Measurements from ENCODE around the gene ANGPT4.

Gene ANGPT4, protein sequence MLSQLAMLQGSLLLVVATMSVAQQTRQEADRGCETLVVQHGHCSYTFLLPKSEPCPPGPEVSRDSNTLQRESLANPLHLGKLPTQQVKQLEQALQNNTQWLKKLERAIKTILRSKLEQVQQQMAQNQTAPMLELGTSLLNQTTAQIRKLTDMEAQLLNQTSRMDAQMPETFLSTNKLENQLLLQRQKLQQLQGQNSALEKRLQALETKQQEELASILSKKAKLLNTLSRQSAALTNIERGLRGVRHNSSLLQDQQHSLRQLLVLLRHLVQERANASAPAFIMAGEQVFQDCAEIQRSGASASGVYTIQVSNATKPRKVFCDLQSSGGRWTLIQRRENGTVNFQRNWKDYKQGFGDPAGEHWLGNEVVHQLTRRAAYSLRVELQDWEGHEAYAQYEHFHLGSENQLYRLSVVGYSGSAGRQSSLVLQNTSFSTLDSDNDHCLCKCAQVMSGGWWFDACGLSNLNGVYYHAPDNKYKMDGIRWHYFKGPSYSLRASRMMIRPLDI

DNA sequence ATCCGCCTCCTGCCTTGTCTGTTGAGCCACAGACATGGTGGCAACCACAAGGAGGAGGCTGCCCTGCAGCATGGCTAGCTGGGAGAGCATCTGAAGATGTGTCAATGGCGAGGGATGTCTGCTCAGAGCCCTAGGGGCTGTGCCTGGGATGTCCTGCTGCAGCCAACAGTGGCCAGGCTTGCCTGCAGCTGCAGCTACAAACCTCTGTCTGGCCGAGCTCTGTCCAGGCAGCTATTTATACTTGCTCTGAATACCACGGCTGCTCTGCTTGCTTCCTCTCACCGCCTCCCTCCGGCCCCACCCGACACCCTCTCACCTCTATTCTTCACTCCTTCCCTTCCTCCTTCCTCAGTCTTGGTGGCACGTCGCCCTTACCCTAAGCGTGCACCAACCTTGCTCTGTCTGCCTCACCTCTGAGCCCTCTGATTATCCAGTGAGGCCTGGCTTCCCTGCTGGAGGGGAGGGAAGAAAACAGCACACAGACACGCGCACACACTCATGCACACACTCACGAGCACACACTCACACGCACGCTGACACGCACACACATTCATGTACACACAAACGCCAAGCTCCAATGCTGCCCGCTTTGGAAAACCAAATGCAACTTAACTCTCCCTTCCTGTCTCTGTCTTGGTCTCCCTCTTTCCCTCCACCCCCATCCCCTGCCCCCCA is at the start of gene ANGPT4:
TSS of gene ANGPT4 (minus strand) at position 210 of the 675 bp plus-strand sequence. CDS start at position 90, 120 bp downstream.
- no peak for DNase-seq

DNA sequence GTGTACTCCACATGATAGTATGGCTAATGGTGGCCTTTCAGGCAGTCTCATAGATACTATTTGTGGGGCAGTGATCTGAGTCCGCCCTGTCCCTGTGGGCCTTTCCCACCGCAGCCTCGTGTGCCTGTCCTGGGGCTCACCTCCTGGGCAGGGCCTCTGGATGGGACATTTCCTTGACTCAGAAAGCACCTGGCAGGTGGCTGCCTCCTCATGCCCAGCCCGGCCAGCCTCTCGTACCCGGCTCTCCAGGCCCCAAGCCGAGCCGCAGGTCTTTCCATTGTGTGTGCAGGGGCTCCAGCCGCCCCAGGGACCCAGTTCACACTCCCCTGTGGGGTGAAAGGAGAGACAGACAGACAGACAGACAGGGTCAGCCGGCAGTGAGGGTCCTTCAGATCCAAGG is 47.7 kb upstream of the ANGPT4 start:
- no peak for DNase-seq

DNA sequence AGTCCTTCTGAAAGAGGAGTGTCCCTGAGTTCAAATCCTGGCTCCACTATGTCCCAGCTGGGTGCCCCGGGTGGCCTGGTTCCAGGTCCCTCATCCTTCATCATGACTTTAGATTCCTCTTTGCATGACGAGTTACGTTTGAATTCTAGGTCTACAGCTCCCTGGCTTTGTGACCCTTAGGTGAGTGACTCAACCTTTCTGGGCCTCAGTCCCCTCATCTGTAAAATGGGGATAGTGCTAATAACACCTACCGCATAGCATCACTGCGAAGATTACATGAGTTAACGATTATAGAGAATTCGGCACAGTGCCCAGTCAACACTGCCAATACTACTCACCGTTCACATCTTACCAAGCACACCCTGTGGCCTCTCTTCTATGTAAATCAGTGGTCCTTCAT is 46.5 kb upstream of the ANGPT4 start:
- DNase-seq = no peak

DNA sequence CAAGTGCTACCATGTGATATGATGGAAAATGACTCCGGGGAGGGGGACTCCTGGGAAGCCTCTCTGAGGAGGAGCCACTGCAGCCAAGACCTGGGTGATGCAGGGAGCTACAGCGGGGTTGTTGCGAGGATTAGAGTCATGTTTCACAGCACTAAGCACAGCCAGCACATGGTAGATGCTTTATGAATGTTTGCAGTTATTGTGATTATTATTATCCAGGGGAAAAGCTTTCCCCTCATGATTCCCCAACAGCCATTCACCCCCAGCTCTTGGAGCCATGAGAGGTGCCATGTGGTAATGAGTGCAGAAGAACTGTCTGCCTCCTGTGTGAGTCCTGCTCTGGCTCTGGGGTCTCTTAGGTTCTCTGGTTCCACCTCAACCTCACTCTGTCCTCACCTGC is 46.1 kb upstream of the ANGPT4 start:
- no peak for DNase-seq

DNA sequence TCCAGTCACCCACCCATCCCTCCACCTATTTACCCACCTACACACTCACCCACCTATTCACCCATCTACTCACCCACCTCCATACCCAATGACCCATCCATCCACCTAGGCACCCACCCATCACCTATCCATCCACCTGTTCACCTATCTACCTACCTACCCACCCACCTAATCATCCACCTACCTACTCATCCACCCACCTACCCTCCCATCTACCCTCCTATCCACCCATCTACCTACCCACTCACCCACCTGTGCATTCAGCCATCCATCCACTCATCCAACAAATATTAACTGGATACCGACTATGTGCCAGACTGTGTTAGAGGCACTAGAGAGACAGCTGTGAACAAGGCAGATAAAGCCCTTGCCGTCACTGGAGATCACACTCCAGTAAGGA is 45.6 kb upstream of the ANGPT4 start:
- DNase-seq = no peak

DNA sequence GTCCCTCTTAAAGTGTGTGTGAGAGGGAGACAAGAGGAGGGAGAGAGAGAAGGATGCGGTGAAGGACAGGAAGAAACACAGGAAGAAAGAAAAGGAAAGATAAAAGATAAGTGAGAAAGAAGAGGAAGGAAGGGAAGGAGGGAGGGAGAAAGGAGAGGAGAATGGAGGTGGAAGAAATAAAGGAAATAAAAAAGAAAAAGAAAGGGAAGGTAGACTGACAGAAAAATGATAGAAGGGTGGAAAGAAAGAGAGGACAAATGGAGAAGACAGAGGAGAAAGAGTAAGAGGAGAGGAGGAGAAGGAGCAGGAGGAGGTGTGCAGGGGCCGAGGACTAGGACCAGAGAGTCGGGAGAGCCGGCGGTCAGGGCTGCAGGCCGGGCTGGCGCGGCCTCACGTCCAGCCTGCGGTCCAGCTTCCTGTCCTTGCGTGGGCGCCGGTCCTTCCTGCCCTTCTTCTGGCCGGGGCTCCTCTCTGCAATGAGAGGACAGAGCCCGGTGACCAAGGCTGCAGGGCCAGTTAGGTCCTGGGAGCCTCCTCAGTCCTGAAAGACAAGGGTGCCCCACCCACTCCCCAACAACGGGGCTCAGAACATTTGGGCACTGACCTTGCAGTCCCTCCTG is 44.0 kb upstream of the ANGPT4 start:
- no peak for DNase-seq

DNA sequence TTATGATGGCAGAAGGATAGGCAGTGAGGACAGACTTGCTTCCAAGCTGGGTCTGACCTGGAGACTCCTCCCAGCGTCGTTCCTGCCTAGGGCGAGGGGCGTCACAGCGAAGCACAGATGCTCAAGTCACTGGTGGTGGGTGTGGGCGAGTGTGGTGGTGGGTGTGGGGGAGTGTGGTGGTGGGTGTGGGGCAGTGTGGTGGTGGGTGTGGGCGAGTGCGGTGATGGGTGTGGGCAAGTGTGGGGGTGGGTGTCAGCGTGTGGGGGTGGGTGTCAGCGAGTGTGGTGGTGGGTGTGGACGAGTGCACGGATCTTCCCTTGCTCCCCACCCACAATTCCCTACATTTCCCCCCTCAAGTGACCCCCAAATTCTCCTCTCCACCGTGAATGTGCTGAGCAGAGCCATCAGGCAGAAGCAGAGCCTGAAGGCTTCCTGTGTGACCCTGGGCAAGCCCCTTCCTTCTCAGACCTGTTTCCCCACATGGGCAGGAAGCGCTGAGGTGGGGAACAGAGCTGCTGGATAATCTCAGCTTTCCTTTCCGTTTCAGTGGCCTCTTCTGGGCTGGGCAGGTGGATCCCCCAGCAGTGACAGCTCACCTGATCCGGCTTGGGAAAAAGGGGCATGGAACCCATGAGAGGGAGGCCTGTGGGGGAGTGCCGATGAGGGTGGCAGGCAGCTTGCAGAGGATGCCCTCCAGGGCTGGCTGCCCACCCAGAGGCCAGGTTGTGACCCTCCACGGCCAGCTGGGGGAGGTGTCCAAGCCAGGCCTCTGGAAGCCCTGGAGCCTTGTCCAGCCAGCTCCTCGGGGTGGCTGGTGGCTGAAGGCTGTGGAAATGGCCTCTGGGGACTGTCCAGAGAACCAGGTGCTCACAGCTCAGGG is 43.0 kb upstream of the ANGPT4 start:
- no peak for DNase-seq

DNA sequence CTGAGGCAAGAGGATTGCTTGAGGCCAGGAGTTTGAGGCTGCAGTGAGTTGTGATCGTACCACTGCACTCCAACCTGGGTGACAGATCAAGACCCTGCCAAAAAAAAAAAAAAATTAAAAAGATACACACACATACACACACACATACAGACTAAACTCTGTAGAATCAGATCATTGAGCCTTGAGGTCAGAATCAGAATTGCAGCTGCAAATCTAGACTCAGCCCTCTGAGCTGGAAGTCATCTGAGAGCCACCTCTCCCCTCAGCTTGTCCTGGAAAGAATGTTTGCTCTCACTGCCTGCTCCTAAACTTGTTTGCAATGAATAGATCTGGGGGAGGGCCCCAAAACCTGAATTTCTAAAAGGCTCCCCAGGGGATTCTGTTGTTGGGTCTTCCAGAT is 41.4 kb upstream of the ANGPT4 start:
- DNase-seq = no peak

DNA sequence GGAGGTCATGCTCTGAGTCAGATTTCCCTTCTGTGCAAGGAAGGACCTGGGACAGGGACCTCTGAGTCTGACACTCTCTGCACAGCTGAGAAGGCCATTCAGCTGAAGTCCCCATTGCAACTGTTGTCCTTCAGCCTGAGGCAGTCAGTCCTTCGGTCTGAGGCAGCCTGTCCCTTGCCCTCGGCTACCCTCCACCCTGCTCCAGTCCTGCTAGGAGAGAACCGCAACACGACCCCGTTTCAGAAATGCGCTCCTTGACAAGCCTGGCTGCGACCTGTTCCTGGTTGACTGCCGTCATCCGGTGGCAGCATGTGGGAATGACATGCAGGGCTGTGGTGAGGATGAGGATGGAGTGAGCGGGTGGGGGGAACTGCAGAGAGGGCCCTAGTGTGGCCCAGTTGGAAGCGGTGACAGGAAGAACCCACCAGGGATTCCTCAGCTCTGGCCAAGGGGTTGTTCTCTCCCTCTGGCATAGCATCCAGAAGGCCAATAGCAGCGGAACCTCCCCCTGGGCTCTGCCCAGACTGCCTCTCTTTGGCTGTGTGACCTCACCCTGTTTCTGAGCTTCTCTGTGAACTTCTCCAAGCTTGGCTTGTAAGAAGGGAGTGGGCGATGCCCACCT is 40.3 kb upstream of the ANGPT4 start:
- DNase-seq = peak; percentile 77

DNA sequence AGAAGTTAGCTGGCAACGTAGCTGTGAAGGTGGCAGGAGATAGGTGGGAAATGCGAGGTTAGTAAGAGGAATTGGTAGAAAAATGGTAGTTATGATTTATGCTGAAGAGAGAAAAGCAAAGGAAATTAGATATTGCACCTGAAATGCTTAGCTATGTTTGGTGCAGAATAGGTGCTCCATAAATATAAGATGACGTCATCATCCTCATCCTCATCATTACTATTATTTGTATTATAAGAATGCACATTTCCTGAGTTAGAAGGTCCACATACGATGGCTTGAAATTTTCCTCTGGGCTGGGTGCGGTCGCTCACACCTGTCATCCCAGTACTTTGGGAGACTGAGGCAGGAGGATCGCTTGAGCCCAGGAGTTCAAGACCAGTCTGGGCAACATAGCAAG is 39.5 kb upstream of the ANGPT4 start:
- no peak for DNase-seq

DNA sequence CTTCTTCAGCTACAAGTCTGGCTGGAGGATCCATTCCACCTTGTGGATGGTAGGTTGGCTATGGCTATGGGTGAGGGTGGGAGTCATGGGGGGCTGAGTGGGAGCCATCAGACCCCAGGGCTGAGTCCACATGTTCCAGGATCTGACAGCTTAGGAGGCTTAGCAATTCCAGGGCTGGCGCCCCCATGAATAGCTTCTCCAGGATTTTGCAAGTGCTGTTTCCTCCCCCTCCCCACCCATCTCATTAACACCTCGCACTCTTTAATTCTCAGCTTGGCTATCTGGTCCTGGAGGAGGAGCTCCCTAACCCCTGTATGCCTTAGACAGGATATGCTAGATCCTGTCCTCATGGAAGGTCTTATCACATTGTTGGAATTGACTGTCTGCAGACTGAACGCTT is 39.0 kb upstream of the ANGPT4 start:
- DNase-seq = no peak

DNA sequence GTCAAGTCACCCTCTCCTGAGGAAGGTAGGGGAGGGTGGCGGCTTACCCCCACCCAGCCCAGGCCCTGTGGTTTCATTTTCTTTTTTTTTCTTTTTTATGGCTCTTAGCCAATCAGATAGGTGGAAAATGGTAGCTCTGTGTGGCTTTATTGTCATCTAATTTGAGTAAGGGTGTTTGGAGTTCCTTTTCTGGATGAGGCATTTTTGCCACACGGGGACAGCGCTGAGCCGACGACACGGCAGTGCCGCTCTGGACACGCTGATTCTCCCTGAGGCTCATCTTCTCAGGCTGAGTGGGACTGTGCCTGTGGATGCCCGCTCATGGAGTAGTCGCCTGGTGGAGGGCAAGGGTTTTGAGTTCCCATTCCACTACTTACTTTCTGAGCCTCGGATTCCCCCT is 37.6 kb upstream of the ANGPT4 start:
- no peak for DNase-seq

DNA sequence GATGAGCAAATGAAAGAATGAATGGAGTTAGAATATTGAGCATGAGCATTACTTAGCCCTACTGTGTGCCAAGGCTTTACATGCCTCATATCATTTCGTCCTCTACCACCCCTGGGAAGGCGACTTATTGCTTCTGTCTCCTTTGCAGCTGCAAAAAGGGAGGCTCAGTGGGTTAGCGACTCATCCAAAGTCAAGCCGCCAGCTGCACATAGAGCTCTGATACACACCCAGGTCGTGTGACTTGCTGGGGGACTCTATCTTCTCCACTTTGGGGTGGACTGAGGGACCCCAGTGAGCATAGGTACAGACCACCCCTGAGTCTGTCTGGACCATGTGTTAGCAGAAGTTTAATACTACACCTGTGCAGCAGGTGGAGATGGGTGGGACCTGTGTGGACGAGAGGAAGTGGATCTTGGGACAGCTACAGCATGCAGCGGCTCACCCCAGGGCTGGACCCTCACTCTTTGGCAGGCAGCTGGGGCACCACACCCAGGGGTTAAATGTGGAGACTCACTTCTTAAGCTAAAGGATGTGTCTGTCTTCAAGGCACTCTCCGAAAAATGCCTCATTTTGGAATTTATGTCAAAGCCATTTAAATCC is 36.2 kb upstream of the ANGPT4 start:
- no peak for DNase-seq

DNA sequence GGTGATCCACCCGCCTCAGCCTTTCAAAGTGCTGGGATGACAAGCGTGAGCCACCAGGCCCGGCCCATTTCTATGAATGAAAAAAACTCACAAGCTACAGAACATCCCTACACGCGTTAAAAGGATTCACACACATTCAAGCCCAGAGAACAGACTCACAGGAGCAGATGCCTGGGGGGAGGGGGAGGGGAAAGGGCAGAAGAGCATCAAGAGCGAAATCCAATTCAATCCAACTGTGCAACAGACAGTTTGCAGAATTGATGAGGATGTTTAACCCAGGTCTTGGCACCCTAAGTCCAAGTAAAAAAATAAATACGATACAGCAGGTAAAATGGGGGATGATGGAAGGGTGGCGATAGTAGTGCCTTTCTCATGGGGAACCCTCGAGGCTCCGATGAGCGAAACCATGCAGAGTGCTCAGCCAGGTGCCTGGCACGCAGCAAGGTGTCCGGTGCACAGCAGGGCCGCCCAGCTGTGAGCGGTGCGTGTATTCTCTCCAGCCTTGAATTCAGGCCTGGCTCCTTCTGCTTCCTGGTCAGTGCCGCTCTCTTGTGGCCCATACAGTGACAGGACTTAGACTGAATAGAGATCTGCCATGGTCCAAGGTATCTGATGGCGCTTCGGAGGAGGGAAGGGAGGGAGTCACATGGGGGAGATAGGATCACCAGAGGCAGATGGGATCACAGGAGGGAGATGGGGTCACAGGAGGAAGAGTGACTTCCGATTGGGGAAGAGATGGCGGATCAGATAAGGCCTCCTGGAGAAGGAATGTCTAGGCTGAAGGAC is 35.4 kb upstream of the ANGPT4 start:
- no peak for DNase-seq

DNA sequence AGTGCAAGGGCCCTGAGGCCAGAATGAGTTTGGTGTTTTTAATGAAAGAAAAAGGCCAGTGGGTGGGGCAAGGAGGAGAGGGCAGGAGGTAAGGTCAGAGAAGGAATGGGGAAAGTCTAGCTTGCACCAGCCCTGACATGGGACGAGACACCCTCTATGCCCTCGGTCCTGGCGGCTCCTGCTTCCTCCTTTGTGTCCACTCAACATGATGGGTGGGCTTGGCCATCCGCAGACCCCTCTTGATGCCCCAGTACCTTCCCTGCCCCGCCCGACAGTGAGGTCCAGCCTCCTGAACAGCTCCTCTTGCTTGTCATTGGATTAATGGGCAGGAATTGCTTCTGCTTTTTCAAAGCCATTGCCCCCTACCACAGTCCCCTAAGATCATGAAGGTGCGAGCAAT is 33.6 kb upstream of the ANGPT4 start:
- DNase-seq = no peak

DNA sequence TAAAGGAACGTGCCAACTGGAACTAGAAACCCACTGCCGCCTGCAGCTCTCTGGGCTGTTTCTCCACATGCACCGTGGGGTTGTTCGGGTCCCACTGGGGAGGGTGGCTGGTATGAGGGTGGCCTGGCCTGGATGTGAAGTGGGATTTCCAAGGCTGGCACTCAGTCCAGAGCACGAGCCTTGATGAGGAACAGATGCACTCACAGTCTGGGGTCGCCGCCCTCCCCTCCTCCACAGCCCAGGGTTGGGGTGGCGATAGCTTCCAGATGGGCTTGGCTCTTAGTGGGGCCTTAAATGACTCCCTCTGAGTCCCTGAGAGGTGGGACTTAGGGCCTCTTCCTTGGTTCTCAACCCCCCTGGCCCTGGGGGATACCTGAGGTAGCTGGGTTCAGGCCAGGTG is 30.7 kb upstream of the ANGPT4 start:
- DNase-seq = no peak

DNA sequence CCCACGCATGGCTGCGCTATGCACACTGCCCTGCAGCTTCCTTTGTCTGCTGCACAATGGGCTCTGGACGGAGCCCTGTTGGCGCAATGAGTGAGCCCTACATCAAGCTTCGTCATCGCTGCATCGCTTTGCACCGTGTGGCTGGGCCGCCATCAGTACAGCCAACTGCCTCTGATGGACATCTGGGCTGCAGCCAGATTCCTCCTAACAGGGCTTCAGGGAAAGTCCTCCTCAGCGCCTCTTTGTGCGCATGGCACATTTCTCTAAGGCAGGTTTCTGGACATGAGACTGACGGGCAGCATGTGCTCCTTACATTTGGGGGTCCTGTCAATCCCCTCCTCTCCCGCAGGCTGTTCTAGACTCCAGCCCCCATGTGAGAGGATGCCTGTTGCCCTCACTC is 29.7 kb upstream of the ANGPT4 start:
- DNase-seq = no peak

DNA sequence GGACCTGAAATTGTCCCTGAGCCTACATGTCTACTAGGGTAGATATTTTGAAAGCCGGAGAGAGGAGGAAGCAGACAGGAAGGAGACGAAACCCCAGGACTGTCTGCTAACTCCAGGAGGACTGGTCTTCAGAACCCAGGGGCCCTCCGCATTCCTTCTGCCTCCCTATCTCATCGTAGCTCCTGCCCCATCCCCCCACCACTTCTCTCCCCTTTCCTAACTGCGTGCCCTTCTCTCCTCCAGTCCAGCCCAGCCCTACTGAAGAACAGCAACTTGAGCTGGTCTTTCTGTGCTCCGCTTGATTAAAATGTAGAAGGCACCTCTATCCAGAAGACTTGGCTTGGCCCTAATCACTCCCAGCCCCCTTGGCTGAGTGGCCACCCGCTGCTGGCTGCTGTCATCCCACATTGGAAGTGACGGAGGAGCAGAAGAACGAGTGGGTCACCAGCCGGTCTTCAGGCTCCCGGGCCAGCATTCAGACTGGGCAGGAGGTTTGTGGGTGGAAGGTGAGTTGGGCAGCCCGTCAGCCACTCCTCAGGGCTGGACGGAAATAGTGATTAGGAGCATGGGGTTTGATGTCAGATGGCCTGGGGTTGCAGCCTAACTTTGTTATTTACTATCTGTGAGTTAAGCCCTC is 28.8 kb upstream of the ANGPT4 start:
- no peak for DNase-seq

DNA sequence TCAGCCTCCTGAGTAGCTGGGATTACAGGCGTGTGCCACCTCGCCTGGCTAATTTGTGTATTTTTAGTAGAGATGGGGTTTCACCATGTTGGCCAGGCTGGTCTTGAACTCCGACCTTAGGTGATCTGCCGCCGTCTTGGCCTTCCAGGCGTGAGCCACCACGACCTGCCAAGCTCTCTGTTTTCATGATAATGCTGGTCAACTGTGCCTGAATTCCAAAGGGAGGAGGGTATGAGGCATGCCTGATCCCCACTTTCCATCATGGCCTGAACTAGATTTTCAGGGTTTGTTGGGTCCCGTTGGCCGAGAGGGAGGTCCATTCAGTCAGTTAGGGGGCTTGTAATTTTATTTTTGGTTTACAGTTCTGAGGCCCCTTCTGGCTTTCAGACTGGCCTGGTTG is 28.0 kb upstream of the ANGPT4 start:
- no peak for DNase-seq

DNA sequence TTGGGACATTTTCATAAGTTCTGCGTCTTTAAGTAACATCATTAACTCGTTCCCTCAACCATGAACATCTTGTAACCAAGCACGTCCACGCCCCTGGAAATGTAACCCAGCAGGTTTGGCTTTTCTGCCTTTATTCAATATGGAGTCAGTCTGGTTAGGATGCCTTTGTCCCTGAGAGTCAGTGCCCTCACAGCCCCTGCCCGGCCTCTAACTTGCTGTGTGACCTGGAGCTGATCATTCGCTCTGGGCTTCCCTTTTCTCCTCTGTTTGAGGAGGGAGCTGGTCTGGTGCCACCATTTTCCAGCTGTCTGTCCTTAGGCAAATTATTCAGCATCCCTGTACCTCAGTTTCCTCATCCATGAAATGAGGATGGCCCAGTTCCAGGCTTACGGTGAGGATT is 26.5 kb upstream of the ANGPT4 start:
- DNase-seq = no peak

DNA sequence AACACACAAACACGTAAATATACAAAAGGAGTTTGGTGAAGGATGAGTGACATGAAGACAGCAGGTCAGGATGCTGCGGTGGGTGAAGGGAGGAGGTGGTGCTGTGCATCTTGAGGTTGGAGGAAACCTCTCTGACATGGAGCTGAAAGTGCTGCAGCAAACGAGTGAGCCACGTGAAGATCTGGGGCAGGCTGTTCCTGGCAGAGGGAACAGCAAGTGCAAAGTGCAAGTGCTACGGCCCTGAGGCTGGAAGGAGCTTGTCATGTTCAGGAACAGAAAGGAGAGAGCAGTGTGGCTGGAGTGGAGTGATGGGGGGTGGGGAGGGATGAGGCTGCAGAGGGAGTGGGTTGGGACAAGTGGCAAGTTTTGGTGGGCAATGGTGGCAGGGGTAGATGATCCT is 24.8 kb upstream of the ANGPT4 start:
- DNase-seq = no peak

All from stimulated activated CD4-positive, alpha-beta T cell treated with anti-CD3 and anti-CD28 coated beads, Interleukin-4, amount 100 ng/mL, for 1 hour (primary cell).